NCI-H1436 treated with DMSO at 0.1 percent for 48 hours (cell line): ENCODE measurements around the gene SND1.

Source experiments
- DNase-seq: peaks from one replicate; lab custom pipeline; 2025; lab: John Stamatoyannopoulos, UW

The SND1 gene

GRCh38 chr7:128139406-128139805 is 487.4 kb downstream of the SND1 start:
- DNase-seq: no peak

GRCh38 chr7:128141683-128142195 is 489.7 kb downstream of the SND1 start:
- no peak for DNase-seq
